ENCODE measurements around the gene SLC10A3. TPM values are rescaled to one million over a fixed set of nuclear protein-coding genes. Genes with fewer than 3 reads are reported as not detected.

Gene SLC10A3
- total RNA-seq, 2 experiments from 2014 or later, result 21.7 to 26.0 TPM

Small RNA genes within 50 kb of the gene (microRNA-seq; reads per million reads assigned to microRNA genes)
- gene MIR6858 (ENCODE audit: borderline microRNAs expressed, borderline replicate concordance), result 0.63 reads per million

Other genes with a start within 250 kb of the SLC10A3 start
- gene OPN1MW3, start 233.0 kb downstream of the SLC10A3 start, total RNA-seq, result not detected
- gene TEX28, start 195.5 kb downstream of the SLC10A3 start, total RNA-seq, result not detected
- 1 to 10 TPM; 4.2 to 5.2 TPM for gene TKTL1, start 194.8 kb downstream of the SLC10A3 start, total RNA-seq
- 1,000 to 10,000 TPM; 1,440 to 1,524 TPM for gene FLNA, start 116.0 kb downstream of the SLC10A3 start, total RNA-seq
- gene EMD, start 111.3 kb downstream of the SLC10A3 start, total RNA-seq, result 10 to 100 TPM; 52.1 to 59.9 TPM
- 1,000 to 10,000 TPM; 1,884 to 2,727 TPM for gene RPL10, start 92.3 kb downstream of the SLC10A3 start, total RNA-seq
- gene DNASE1L1, start 81.4 kb downstream of the SLC10A3 start, total RNA-seq, result 10 to 100 TPM; 21.8 to 24.3 TPM
- 100 to 1,000 TPM in 1 of 2 experiments, 10 to 100 TPM in 1; 86.6 to 104 TPM for gene TAFAZZIN, start 79.1 kb downstream of the SLC10A3 start, total RNA-seq
- gene ATP6AP1, start 62.0 kb downstream of the SLC10A3 start, total RNA-seq, result 10 to 100 TPM; 46.1 to 46.9 TPM
- gene GDI1, start 53.5 kb downstream of the SLC10A3 start, total RNA-seq, result 100 to 1,000 TPM; 118 to 123 TPM
- 10 to 100 TPM; 54.3 to 66.9 TPM for gene FAM50A, start 46.5 kb downstream of the SLC10A3 start, total RNA-seq
- gene PLXNA3, start 32.3 kb downstream of the SLC10A3 start, total RNA-seq, result 10 to 100 TPM; 26.2 to 28.3 TPM
- 10 to 100 TPM; 43.2 to 47.9 TPM for gene LAGE3, start 11.3 kb downstream of the SLC10A3 start, total RNA-seq
- 10 to 100 TPM; 46.4 to 47.3 TPM for gene UBL4A, start 4.0 kb downstream of the SLC10A3 start, total RNA-seq
- gene FAM3A, start 25.6 kb upstream of the SLC10A3 start, total RNA-seq, result 10 to 100 TPM; 34.4 to 38.6 TPM
- gene G6PD, start 56.2 kb upstream of the SLC10A3 start, total RNA-seq, result 10 to 100 TPM; 64.7 to 69.4 TPM
- 10 to 100 TPM; 41.5 to 46.0 TPM for gene IKBKG, start 57.0 kb upstream of the SLC10A3 start, total RNA-seq
- not detected for gene CTAG1A, start 94.5 kb upstream of the SLC10A3 start, total RNA-seq
- gene CTAG1B, start 128.7 kb upstream of the SLC10A3 start, total RNA-seq, result not detected
- not detected for gene CTAG2, start 162.9 kb upstream of the SLC10A3 start, total RNA-seq